ENCODE data around the gene SSUH2.

DNA sequence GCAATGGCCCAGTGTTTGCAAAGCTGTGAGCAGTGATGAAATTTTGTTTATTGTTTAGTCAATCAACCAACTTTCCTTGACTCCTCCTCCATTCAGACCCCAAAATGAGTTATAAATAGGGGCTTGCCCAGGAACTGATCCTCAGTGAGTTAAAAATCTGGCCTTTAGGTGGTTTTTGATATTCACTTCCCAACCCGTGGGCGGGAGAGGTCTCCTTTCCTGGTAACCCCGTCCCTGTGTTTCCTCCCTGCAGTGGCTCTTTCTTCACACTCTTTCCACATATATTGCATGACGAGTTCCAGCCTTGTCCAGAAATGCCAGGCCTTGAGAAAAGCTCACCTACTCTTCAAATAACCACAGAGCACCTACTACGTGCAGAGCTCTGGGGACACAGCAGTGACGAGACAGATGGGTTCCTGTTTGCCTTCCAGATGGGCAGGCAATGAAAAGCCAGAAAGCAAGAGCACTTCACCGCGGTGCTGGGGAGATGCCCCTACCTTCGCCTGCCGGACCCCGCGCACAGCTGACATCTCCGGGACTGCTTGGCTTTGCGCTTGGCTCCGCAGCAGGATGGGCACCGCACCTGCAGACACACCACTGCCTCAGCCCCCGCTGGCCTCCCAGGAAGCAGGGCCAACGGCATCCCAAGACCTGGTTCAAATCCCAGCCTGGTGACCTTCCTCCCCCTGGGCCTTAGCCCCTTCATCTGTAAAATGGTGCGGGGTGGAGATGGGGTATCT lies 17.2 kb downstream of the SSUH2 start:
- TF ChIP-seq, protein P1, sequence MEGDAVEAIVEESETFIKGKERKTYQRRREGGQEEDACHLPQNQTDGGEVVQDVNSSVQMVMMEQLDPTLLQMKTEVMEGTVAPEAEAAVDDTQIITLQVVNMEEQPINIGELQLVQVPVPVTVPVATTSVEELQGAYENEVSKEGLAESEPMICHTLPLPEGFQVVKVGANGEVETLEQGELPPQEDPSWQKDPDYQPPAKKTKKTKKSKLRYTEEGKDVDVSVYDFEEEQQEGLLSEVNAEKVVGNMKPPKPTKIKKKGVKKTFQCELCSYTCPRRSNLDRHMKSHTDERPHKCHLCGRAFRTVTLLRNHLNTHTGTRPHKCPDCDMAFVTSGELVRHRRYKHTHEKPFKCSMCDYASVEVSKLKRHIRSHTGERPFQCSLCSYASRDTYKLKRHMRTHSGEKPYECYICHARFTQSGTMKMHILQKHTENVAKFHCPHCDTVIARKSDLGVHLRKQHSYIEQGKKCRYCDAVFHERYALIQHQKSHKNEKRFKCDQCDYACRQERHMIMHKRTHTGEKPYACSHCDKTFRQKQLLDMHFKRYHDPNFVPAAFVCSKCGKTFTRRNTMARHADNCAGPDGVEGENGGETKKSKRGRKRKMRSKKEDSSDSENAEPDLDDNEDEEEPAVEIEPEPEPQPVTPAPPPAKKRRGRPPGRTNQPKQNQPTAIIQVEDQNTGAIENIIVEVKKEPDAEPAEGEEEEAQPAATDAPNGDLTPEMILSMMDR (conservative IDR thresholded peaks at IDR 0.05 in 1 of 2, IDR thresholded peaks at IDR 0.05 in 1 of 2; ENCODE audit: extremely low read depth in 1 of 2, insufficient read depth in 1 of 2, low read depth in 1 of 2, low read length in 2 of 2), result no peak
- TF ChIP-seq EZH2 (IDR thresholded peaks at IDR 0.05; ENCODE audit: borderline replicate concordance, low read length), result no peak
